DND-41 (cell line): Measurements from ENCODE around the gene LRP5.

Experiments used
- ATAC-seq: fragments of 200-7000 bp; cut with Tn5 transposase; 3 replicates; pipeline ENCODE4 v1.9.1; 2021; ENCODE audit warnings: low read depth; ENCODE audit not compliant: insufficient read depth
- DNase-seq: peaks from one replicate; pipeline ENCODE4 v3.0.0-alpha.2; 2020
- H2AFZ ChIP-seq: 2 replicates; pipeline ENCODE4 v1.6.0; 2012; ENCODE audit warnings: low read depth, low read length
- H3K27ac ChIP-seq: 2 replicates; pipeline ENCODE4 v1.5.1; 2012; ENCODE audit warnings: low read length, inconsistent platforms
- H3K27me3 ChIP-seq: fragments of 200-600 bp; sonication (generic); 2 replicates; pipeline ENCODE4 v1.6.0; 2012; ENCODE audit warnings: low read length, mild to moderate bottlenecking, inconsistent platforms; ENCODE audit not compliant: insufficient read depth, poor library complexity
- H3K36me3 ChIP-seq: 2 replicates; pipeline ENCODE4 v1.5.1; 2012; ENCODE audit warnings: low read length, inconsistent platforms; ENCODE audit not compliant: insufficient read depth
- H3K4me1 ChIP-seq: 2 replicates; pipeline ENCODE4 v1.5.1; 2012; ENCODE audit warnings: mild to moderate bottlenecking, low read length; ENCODE audit not compliant: insufficient read depth
- H3K4me2 ChIP-seq: 2 replicates; pipeline ENCODE4 v1.6.0; 2012; ENCODE audit warnings: mild to moderate bottlenecking, moderate library complexity, low read length, inconsistent platforms; ENCODE audit not compliant: insufficient read depth
- H3K4me3 ChIP-seq, 2 experiments: fragments of 200-600 bp in 1 of 2; shearing (Covaris generic) in 1 of 2; 2 replicates each; pipeline ENCODE4 v1.5.1; 2012 to 2016; ENCODE audit warnings: inconsistent platforms in 2 of 2, low read length in 2 of 2, mild to moderate bottlenecking in 2 of 2, low read depth in 1 of 2, moderate library complexity in 1 of 2
- H3K79me2 ChIP-seq: 2 replicates; pipeline ENCODE4 v1.6.0; 2012; ENCODE audit warnings: low read length, inconsistent platforms; ENCODE audit not compliant: insufficient read depth
- H3K9ac ChIP-seq: 2 replicates; pipeline ENCODE4 v1.6.0; 2012; ENCODE audit warnings: low read depth, mild to moderate bottlenecking, inconsistent platforms, low read length, moderate library complexity
- H3K9me3 ChIP-seq: 2 replicates; pipeline ENCODE4 v1.5.1; 2012; ENCODE audit warnings: low read length, moderate library complexity, mild to moderate bottlenecking, inconsistent platforms; ENCODE audit not compliant: insufficient read depth, severe bottlenecking
- H4K20me1 ChIP-seq: 2 replicates; pipeline ENCODE4 v1.6.0; 2012; ENCODE audit warnings: low read length; ENCODE audit not compliant: insufficient read depth
- CTCF ChIP-seq: IDR thresholded peaks from 2 replicates; pipeline ENCODE4 v1.5.1; 2012; ENCODE audit warnings: borderline replicate concordance, low read length, moderate library complexity, mild to moderate bottlenecking; ENCODE audit not compliant: poor library complexity, severe bottlenecking; ENCODE audit errors: extremely low read depth
- EZH2 ChIP-seq: IDR thresholded peaks from 3 replicates; pipeline ENCODE4 v1.6.1; 2012; ENCODE audit warnings: borderline replicate concordance, low read depth, mild to moderate bottlenecking, moderate library complexity, low read length, inconsistent platforms; ENCODE audit not compliant: severe bottlenecking

Gene LRP5

GRCh38 chr11:68333173-68333572 is 20.8 kb downstream of the LRP5 start:
- H4K20me1 ChIP-seq = peaks cover 47% of the 10 kb centered on the region
- H3K79me2 ChIP-seq = peaks cover 41% of the 10 kb centered on the region

GRCh38 chr11:68334923-68335322 is 22.5 kb downstream of the LRP5 start:
- Histone ChIP-seq H3K27ac (no peak overlapping the region), H3K9me3 (no peaks in the 10 kb centered on the region), H3K79me2 (peaks cover 27% of the 10 kb centered on the region; the same call in 1 of the 2 replicates), H2AFZ (no peak overlapping the region), H3K4me2 (no peak overlapping the region), H3K4me1 (peaks cover 15% of the 10 kb centered on the region), H4K20me1 (peaks cover 34% of the 10 kb centered on the region), H3K4me3 (no peak overlapping the region), H3K27me3 (no peaks in the 10 kb centered on the region), H3K9ac (no peak overlapping the region), H3K36me3 (no peaks in the 10 kb centered on the region; the same call in 1 of the 2 replicates)
- TF ChIP-seq CTCF = no peak
- no peak for TF ChIP-seq EZH2
- DNase-seq (no peak), ATAC-seq (no peak)

More at GRCh38 chr11:68333173-68333572, 20.8 kb downstream of the LRP5 start:
- H3K9me3 ChIP-seq = no peaks in the 10 kb centered on the region
- no peak for ATAC-seq
- no peaks in the 10 kb centered on the region; the same call in 1 of the 2 replicates for H3K36me3 ChIP-seq
- no peak for DNase-seq
- peaks cover 25% of the 10 kb centered on the region for H3K4me1 ChIP-seq
- no peak overlapping the region for H2AFZ ChIP-seq
- no peak for TF ChIP-seq EZH2
- TF ChIP-seq CTCF = no peak
- no peak overlapping the region for H3K27ac ChIP-seq
- H3K27me3 ChIP-seq = no peaks in the 10 kb centered on the region
- H3K4me3 ChIP-seq = no peak overlapping the region
- H3K4me2 ChIP-seq = no peak overlapping the region
- no peak overlapping the region for H3K9ac ChIP-seq

- TF ChIP-seq EZH2 (no peak), CTCF (no peak)
- Histone ChIP-seq H3K4me2 (no peak overlapping the region), H3K36me3 (no peaks in the 10 kb centered on the region), H3K9me3 (no peaks in the 10 kb centered on the region), H4K20me1 (peaks cover 27% of the 10 kb centered on the region), H3K79me2 (peaks cover 25% of the 10 kb centered on the region; the same call in 1 of the 2 replicates), H3K4me3 (no peak overlapping the region), H2AFZ (no peak overlapping the region), H3K4me1 (peaks cover 12% of the 10 kb centered on the region), H3K9ac (no peak overlapping the region), H3K27me3 (no peaks in the 10 kb centered on the region), H3K27ac (no peak overlapping the region; the same call in 1 of the 2 replicates)
- ATAC-seq (no peak), DNase-seq (no peak)
Observed at GRCh38 chr11:68335683-68336082, 23.3 kb downstream of the LRP5 start.
